K562 (cell line): Measurements from ENCODE around the gene YPEL1. TPM values are rescaled to one million over a fixed set of nuclear protein-coding genes. Genes with fewer than 3 reads are reported as not detected.
"Not testable (repeated sequence)": the region's sequence is repeated elsewhere in the genome, so short reads cannot be mapped to it uniquely, and the experiment has no call there.

ENCODE experiments used
- ATAC-seq: fragments of 200-7000 bp; cut with Tn5 transposase; 3 replicates; pipeline ENCODE4 v1.9.1; 2020; ENCODE audit warnings: moderate library complexity
- BruUV-seq: library from RNA; stranded (reverse); fragments of 400-500 nt; replicated peaks from 2 replicates; lab custom pipeline; 2021; lab: Mats Ljungman, UMichigan
- CTCF ChIA-PET: fragments of 300-600 bp; formaldehyde crosslinking; extraction: SDS; loops from one replicate; lab custom pipeline; 2021; ENCODE audit warnings: low intra/inter-chr PET ratio; lab: Yijun Ruan, JAX
- POLR2A ChIA-PET: fragments of 300-600, 350-650 bp; sonication (Branson Sonifier 250); formaldehyde crosslinking; extraction: SDS; loops from one replicate; lab custom pipeline; 2021; ENCODE audit warnings: antibody characterized with exemption, inconsistent platforms; lab: Yijun Ruan, JAX
- DNase-seq, 4 experiments: peaks; one replicate each; pipeline versions ENCODE4 v3.0.0 to v3.0.0-alpha.2; 2011 to 2018; ENCODE audit warnings: low spot score in 3 of 4, mixed read lengths in 3 of 4; ENCODE audit errors: extremely low read depth in 1 of 4
- FAIRE-seq: peaks from 2 replicates; lab custom pipeline; 2011; peaks lifted over from hg19 to GRCh38; lab: Jason Lieb, UNC
- H2AFZ ChIP-seq: 2 replicates; pipeline ENCODE4 v1.6.0; 2011; ENCODE audit warnings: low read depth, low read length, control low read depth, inconsistent platforms
- H3K27ac ChIP-seq: fragments of 200-600 bp; 3 replicates; pipeline ENCODE4 v1.8.0; 2011; ENCODE audit warnings: low read depth, mild to moderate bottlenecking, control low read depth, inconsistent platforms, low read length, moderate library complexity, mixed read lengths; ENCODE audit errors: extremely low read depth
- H3K27me3 ChIP-seq, 2 experiments: fragments of 300-600 bp in 1 of 2; 2 replicates in 1 of 2; 3 replicates in 1 of 2; pipeline versions ENCODE4 v1.6.0 to v1.8.0; 2011; ENCODE audit warnings: inconsistent platforms in 2 of 2, low read length in 2 of 2, mild to moderate bottlenecking in 1 of 2, mixed read lengths in 1 of 2, moderate library complexity in 1 of 2; ENCODE audit not compliant: control insufficient read depth in 2 of 2, insufficient read depth in 2 of 2
- H3K36me3 ChIP-seq: fragments of 300-600 bp; 3 replicates; pipeline ENCODE4 v1.8.0; 2011; ENCODE audit warnings: mild to moderate bottlenecking, low read length, inconsistent platforms; ENCODE audit not compliant: control insufficient read depth, insufficient read depth
- H3K4me1 ChIP-seq, 2 experiments: fragments of 200-600 bp in 1 of 2; replicated peaks in 1 of 2; 2 replicates in 1 of 2; 3 replicates in 1 of 2; pipeline versions ENCODE4 v1.5.1 to v1.8.0; 2011; ENCODE audit warnings: inconsistent platforms in 2 of 2, low read length in 2 of 2, mild to moderate bottlenecking in 1 of 2, mixed read lengths in 1 of 2, moderate library complexity in 1 of 2; ENCODE audit not compliant: control insufficient read depth in 2 of 2, insufficient read depth in 2 of 2
- H3K4me2 ChIP-seq: 2 replicates; pipeline ENCODE4 v1.6.1; 2011; ENCODE audit warnings: low read length, control low read depth, inconsistent platforms, mixed read lengths; ENCODE audit not compliant: insufficient read depth
- H3K4me3 ChIP-seq: fragments of 200-600 bp; sonication (generic), shearing (Covaris generic); 2 replicates; pipeline ENCODE4 v1.5.1; 2016; ENCODE audit warnings: control low read depth, inconsistent platforms
- H3K79me2 ChIP-seq: fragments of 200-600 bp; 3 replicates; pipeline ENCODE4 v1.8.0; 2011; ENCODE audit warnings: low read length, inconsistent platforms; ENCODE audit not compliant: control insufficient read depth, insufficient read depth
- H3K9ac ChIP-seq, 2 experiments: 2 replicates each; pipeline versions ENCODE4 v1.6.0 to v1.6.1; 2011; ENCODE audit warnings: low read depth in 2 of 2, low read length in 2 of 2, control low read depth in 1 of 2, inconsistent platforms in 1 of 2, mild to moderate bottlenecking in 1 of 2, mixed read lengths in 1 of 2; ENCODE audit not compliant: insufficient read depth in 1 of 2
- H3K9me1 ChIP-seq: one replicate; pipeline ENCODE4 v1.6.0; 2011; ENCODE audit warnings: inconsistent platforms, mild to moderate bottlenecking, low read length, moderate library complexity; ENCODE audit not compliant: control insufficient read depth, insufficient read depth
- H3K9me3 ChIP-seq: replicated peaks from 2 replicates; pipeline ENCODE4 v1.5.1; 2011; ENCODE audit warnings: low read depth, low read length, inconsistent platforms; ENCODE audit not compliant: control insufficient read depth, insufficient read depth
- H4K20me1 ChIP-seq: replicated peaks from 2 replicates; pipeline ENCODE4 v1.6.1; 2011; ENCODE audit warnings: low read length, inconsistent platforms, mixed read lengths; ENCODE audit not compliant: control insufficient read depth, insufficient read depth
- OTX1 ChIP-seq: fragments of 450-650 bp; formaldehyde crosslinking; IDR thresholded peaks from 2 replicates; pipeline ENCODE4 v1.4.0; 2022; ENCODE audit warnings: mild to moderate bottlenecking
- SUPT5H ChIP-seq: fragments of 450-650 bp; IDR thresholded peaks from 2 replicates; pipeline ENCODE4 v1.6.1; 2016
- WGBS: fragments of 100-300 bp; shearing (Covaris generic); methylation state at CpG from one replicate; pipeline ENCODE4 v1.1.6; 2016; ENCODE audit warnings: low coverage, mixed read lengths; ENCODE audit not compliant: insufficient coverage; ENCODE audit errors: missing lambda C conversion rate; 5-methylcytosine and 5-hydroxymethylcytosine counted together
- in situ Hi-C: fragments of 300-500 bp; cut with MboI; formaldehyde crosslinking; loops from 4 replicates; pipeline ENCODE4 v1.15.0; 2018; ENCODE audit warnings: inconsistent platforms, mixed read lengths
- intact Hi-C: fragments of 100-400 bp; cut with micrococcal nuclease; formaldehyde crosslinking; loops from 2 replicates; pipeline ENCODE4 v1.14.2; 2022
- polyA plus RNA-seq, 8 experiments: library from polyadenylated mRNA; depleted of rRNA in 4 of 8; stranded (reverse) in 5 of 8; unstranded in 3 of 8; fragments of >200 nt; fragmentation: Nextera tagmentation in 2 of 8; fragmentation: Illumina TruSeq in 1 of 8; extraction: Ambion mirVana in 2 of 8; extraction: Trizol in 1 of 8; gene quantifications; 2 replicates each; pipeline versions ENCODE4 v1.2.1 to v1.2.3, GENCODE V29; 2011 to 2014; ENCODE audit warnings: inconsistent platforms in 1 of 8, missing spikeins in 1 of 8
- total RNA-seq, 7 experiments: library from RNA; depleted of rRNA in 6 of 7; stranded (reverse); fragments of >200 nt in 6 of 7; fragmentation: Illumina TruSeq in 2 of 7; extraction: Trizol in 2 of 7; gene quantifications; 2 replicates each; pipeline versions ENCODE4 v1.2.1 to v1.2.3, GENCODE V29; 2011 to 2021; ENCODE audit warnings: low replicate concordance in 1 of 7
- TF ChIP-seq, protein P1 (sequence below): fragments of 250-450 bp; sonication (Bioruptor Pico); IDR thresholded peaks from 2 replicates; pipeline ENCODE4 v1.9.0; 2021; ENCODE audit warnings: mild to moderate bottlenecking, inconsistent platforms
- TF ChIP-seq, protein P2 (sequence below): fragments of 250-450 bp; sonication (Bioruptor Pico); IDR thresholded peaks from 2 replicates; pipeline ENCODE4 v1.8.0; 2022; ENCODE audit warnings: moderate library complexity, mild to moderate bottlenecking, inconsistent platforms
- TF ChIP-seq, protein P3 (sequence below): sonication (generic); formaldehyde crosslinking; IDR thresholded peaks from 2 replicates; pipeline ENCODE4 v1.8.0; 2023; ENCODE audit warnings: mild to moderate bottlenecking, missing genetic modification reagents

The YPEL1 gene
- total and polyA plus RNA-seq, 9 of the 15 experiments (the other 6 are each of a cell fraction or from before 2014, with no cell fraction given) = 0.07 to 2.2 (median 0.46) TPM

DNA sequence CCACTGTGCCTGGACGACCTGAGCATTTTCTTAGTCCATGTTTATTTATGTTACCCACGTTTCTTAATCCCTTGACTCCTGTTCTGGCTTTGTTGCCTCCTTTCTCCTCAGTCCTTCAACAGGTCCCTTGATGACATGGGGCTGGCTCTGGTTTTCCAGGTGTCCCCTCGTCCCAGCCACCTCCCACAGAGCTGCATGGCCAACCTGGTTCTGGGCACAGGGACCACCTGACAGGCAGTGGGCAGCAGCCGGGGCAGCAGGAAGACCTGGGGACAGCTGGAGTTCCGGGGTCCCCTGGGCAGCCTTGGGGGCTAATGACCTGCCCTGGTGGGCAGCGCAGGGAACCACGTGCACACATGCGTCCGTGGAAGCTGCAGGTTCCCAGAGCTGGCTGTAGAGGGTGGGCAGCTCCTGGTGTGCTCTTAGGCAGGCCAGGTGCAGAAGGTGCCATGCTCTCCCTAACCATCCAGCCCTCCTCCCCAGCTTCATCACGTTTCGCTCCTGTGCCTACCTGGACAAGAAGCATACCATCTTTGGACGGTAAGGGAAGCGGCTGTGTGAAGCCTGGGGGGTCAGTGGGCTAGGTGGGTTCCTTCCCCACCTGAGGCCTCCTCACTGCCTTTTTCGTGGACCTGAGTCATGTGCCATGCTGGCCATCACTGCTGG is 42.1 kb downstream of the YPEL1 start (continued):
- TF ChIP-seq, protein P1, sequence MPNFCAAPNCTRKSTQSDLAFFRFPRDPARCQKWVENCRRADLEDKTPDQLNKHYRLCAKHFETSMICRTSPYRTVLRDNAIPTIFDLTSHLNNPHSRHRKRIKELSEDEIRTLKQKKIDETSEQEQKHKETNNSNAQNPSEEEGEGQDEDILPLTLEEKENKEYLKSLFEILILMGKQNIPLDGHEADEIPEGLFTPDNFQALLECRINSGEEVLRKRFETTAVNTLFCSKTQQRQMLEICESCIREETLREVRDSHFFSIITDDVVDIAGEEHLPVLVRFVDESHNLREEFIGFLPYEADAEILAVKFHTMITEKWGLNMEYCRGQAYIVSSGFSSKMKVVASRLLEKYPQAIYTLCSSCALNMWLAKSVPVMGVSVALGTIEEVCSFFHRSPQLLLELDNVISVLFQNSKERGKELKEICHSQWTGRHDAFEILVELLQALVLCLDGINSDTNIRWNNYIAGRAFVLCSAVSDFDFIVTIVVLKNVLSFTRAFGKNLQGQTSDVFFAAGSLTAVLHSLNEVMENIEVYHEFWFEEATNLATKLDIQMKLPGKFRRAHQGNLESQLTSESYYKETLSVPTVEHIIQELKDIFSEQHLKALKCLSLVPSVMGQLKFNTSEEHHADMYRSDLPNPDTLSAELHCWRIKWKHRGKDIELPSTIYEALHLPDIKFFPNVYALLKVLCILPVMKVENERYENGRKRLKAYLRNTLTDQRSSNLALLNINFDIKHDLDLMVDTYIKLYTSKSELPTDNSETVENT (CRISPR knock-in tag) = 0 out of 2 replicates have a peak, but pooled peaks have one; percentile 13
- TF ChIP-seq SUPT5H = 0 out of 2 replicates have a peak, but pooled peaks have one; percentile 18

GRCh38 chr22:21692856-21693255 is 42.7 kb downstream of the YPEL1 start:
- H3K9me1 ChIP-seq, ATAC-seq, H3K9me3 ChIP-seq, H4K20me1 ChIP-seq, intact Hi-C loops, H3K4me2 ChIP-seq, CTCF ChIA-PET, H3K79me2 ChIP-seq, H3K27ac ChIP-seq, BruUV-seq, FAIRE-seq, H3K4me3 ChIP-seq, H2AFZ ChIP-seq, DNase-seq, H3K9ac ChIP-seq, in situ Hi-C loops, H3K27me3 ChIP-seq: not testable (repeated sequence)
- WGBS = 77% methylated on average over 9 of the region's 9 CpGs
- peaks cover 88% of the 10 kb centered on the region for H3K36me3 ChIP-seq
- POLR2A ChIA-PET = interaction anchor here (0.6 to 8.5 kb wide), 7 partner anchors 9 to 124 kb away, joined by 3 to 52 read pairs (median 4); partner anchors contain the start of gene PPIL2
- peaks cover 0 to 51% of the 10 kb centered on the region in 2 experiments; a peak in 2 of 5 replicates for H3K4me1 ChIP-seq
- TF ChIP-seq, protein P2, sequence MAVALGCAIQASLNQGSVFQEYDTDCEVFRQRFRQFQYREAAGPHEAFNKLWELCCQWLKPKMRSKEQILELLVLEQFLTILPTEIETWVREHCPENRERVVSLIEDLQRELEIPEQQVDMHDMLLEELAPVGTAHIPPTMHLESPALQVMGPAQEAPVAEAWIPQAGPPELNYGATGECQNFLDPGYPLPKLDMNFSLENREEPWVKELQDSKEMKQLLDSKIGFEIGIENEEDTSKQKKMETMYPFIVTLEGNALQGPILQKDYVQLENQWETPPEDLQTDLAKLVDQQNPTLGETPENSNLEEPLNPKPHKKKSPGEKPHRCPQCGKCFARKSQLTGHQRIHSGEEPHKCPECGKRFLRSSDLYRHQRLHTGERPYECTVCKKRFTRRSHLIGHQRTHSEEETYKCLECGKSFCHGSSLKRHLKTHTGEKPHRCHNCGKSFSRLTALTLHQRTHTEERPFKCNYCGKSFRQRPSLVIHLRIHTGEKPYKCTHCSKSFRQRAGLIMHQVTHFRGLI (CRISPR knock-in tag) = 0 out of 2 replicates have a peak, but pooled peaks have one; percentile 10
- TF ChIP-seq OTX1 = 0 out of 2 replicates have a peak, but pooled peaks have one; percentile 67
- TF ChIP-seq, protein P3, sequence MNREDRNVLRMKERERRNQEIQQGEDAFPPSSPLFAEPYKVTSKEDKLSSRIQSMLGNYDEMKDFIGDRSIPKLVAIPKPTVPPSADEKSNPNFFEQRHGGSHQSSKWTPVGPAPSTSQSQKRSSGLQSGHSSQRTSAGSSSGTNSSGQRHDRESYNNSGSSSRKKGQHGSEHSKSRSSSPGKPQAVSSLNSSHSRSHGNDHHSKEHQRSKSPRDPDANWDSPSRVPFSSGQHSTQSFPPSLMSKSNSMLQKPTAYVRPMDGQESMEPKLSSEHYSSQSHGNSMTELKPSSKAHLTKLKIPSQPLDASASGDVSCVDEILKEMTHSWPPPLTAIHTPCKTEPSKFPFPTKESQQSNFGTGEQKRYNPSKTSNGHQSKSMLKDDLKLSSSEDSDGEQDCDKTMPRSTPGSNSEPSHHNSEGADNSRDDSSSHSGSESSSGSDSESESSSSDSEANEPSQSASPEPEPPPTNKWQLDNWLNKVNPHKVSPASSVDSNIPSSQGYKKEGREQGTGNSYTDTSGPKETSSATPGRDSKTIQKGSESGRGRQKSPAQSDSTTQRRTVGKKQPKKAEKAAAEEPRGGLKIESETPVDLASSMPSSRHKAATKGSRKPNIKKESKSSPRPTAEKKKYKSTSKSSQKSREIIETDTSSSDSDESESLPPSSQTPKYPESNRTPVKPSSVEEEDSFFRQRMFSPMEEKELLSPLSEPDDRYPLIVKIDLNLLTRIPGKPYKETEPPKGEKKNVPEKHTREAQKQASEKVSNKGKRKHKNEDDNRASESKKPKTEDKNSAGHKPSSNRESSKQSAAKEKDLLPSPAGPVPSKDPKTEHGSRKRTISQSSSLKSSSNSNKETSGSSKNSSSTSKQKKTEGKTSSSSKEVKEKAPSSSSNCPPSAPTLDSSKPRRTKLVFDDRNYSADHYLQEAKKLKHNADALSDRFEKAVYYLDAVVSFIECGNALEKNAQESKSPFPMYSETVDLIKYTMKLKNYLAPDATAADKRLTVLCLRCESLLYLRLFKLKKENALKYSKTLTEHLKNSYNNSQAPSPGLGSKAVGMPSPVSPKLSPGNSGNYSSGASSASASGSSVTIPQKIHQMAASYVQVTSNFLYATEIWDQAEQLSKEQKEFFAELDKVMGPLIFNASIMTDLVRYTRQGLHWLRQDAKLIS (CRISPR knock-in tag) = 0 out of 2 replicates have a peak, but pooled peaks have one; percentile 35
